ENCODE measurements around the gene PACSIN2.

The PACSIN2 gene

DNA sequence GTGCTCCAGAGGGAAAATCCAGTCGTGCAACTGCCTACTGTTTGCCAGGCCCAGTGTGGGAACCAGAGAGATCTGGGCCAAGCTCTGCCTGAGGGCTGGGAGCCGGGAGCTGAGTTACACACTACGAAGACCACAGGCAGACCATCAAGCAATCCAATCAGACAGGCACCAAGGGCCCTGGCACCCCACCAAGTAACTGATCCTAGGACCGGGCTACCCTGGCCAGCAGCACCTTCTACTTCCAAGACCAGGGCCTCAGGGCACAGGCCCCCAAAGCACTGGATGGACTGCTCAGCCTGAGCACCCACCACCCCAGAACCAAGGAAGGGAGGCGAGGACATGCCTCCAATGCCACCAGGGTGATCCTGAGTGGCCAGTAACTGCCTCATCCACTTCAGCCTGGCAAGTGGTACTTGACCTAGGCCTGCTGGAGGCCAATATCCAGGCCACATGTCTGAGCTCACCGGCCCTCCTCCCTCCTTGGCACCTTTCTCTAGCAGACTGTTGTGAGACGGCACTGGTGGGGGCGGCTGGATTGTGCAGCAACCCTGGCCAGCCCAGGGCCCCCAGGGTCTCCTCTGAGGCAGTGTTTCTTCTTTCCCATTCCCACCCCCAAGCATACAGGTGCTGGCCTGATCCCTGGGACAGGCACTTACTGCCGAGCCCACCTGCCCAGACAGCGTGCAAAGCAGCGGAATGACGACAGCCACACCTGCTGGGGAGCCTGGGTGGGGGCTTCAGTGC lies 137.2 kb downstream of the PACSIN2 start:
- TF ChIP-seq, protein P1, sequence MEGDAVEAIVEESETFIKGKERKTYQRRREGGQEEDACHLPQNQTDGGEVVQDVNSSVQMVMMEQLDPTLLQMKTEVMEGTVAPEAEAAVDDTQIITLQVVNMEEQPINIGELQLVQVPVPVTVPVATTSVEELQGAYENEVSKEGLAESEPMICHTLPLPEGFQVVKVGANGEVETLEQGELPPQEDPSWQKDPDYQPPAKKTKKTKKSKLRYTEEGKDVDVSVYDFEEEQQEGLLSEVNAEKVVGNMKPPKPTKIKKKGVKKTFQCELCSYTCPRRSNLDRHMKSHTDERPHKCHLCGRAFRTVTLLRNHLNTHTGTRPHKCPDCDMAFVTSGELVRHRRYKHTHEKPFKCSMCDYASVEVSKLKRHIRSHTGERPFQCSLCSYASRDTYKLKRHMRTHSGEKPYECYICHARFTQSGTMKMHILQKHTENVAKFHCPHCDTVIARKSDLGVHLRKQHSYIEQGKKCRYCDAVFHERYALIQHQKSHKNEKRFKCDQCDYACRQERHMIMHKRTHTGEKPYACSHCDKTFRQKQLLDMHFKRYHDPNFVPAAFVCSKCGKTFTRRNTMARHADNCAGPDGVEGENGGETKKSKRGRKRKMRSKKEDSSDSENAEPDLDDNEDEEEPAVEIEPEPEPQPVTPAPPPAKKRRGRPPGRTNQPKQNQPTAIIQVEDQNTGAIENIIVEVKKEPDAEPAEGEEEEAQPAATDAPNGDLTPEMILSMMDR (IDR thresholded peaks at IDR 0.05; ENCODE audit: control insufficient read depth, insufficient read depth, low read depth, low read length, missing control alignments), result no peak
- DNase-seq (ENCODE audit: low read depth), result no peak
- H3K4me3 ChIP-seq (ENCODE audit: control insufficient read depth, low read depth, low read length), result no peak overlapping the region

DNA sequence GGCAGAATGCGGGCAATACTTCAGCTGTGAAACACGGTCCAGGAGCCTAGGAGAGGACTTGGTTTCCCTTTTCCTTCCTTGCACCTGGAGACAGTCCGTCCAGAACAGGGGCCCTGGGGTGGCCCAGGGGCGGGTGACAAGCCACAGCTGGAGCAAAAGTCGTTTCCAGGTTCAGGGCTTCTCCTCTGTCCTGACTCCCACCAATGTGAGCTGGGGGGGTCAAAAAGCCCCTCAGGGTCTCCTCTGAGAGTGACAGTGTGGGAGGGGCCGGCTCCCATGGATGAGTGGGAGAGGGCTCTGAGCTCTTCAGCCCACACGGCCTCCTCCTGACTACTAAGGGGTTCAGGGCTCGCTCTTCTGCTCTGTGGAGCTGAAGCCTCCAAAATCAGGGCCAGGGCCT lies 137.8 kb downstream of the PACSIN2 start:
- H3K4me3 ChIP-seq (ENCODE audit: control insufficient read depth, low read depth, low read length), result no peak overlapping the region
- TF ChIP-seq, protein P1 (IDR thresholded peaks at IDR 0.05; ENCODE audit: control insufficient read depth, insufficient read depth, low read depth, low read length, missing control alignments), result no peak
- DNase-seq (ENCODE audit: low read depth), result no peak

DNA sequence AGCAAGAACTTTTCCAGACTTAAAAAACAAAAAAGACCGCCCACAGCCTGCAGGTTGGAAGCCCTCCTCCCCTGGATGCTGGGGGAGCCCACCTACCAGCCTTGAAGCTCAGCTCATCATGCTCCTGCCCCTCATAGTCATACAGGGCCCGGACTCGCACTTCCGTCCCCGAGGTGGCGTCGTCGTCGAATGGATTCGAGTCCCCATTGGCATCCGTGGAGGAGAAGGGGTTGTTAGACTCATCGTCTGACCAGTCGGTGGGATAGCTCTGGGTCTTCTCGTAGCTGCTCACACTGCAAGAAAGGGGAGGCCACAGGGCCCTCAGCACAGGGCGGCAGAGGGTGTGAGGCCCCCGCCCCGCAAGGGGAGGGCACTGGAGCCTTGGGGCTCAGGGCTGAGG lies 138.9 kb downstream of the PACSIN2 start:
- TF ChIP-seq, protein P1 (IDR thresholded peaks at IDR 0.05; ENCODE audit: control insufficient read depth, insufficient read depth, low read depth, low read length, missing control alignments), result no peak

DNA sequence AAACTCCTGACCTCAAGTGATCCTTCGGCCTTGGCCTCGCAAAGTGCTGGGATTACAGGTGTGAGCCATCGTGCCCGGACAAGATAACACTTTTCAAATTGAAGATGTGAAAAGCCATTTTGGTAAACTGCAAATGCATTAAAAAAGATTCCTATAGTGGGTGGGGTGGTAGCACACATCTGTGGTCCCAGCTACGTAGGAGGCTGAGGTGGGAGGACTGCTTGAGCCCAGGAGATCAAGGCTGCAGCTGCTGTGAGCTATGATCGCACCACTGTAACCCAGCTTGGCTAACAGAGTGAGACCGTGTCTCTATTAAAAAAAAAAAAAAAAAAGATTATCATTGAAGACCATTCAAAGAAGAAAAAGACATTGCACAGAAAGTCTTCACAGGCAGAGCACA lies 140.9 kb downstream of the PACSIN2 start:
- no peak for DNase-seq (ENCODE audit: low read depth)

More for the DNA sequence above, 138.9 kb downstream of the PACSIN2 start:
- no peak for DNase-seq (ENCODE audit: low read depth)
- no peak overlapping the region for H3K4me3 ChIP-seq (ENCODE audit: control insufficient read depth, low read depth, low read length)

DNA sequence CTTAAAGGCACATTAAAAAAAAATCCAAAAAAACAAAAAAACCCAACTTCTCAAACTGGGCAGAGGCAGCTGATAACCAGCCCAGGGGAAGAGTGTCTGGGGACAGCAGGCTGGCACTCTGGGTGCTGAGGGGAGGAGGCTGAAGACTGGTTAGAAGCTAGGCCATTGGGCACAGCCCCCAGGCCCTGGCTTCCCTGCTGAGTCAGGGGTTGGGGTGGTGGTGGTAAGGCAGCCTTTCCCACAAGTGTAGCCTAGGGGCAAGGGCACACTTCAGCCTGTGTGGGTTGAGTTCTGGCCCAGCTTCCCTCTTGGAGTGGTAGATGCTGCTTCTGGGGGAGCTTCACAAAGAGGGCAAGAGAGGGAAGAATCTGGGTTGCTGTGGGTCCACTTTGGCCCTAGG lies 141.6 kb downstream of the PACSIN2 start:
- DNase-seq (ENCODE audit: low read depth), result no peak

More for the DNA sequence above, 140.9 kb downstream of the PACSIN2 start:
- H3K4me3 ChIP-seq (ENCODE audit: control insufficient read depth, low read depth, low read length), result no peak overlapping the region
- TF ChIP-seq, protein P1 (IDR thresholded peaks at IDR 0.05; ENCODE audit: control insufficient read depth, insufficient read depth, low read depth, low read length, missing control alignments), result no peak

DNA sequence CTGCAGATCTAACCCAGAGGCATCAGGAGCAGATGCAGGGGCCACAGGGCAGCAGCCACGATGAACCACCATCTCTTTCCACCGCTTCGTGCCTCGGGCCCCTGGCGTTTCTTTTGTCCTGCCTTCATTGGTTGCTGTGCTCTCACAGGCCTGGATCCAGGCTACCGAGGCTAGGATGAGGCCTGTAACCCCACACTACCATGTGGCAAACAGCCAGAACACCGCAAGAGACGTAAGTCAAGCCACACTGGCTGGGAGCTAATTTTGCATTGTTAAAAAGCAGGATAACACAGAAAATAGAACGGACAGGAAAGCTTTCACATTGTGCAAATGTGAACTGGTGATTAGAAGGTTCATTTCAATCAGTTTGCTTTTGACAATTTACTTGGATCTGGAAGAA lies 142.1 kb downstream of the PACSIN2 start:
- TF ChIP-seq, protein P1 (IDR thresholded peaks at IDR 0.05; ENCODE audit: control insufficient read depth, insufficient read depth, low read depth, low read length, missing control alignments), result no peak
- no peak for DNase-seq (ENCODE audit: low read depth)
- H3K4me3 ChIP-seq (ENCODE audit: control insufficient read depth, low read depth, low read length), result no peak overlapping the region

More for the DNA sequence above, 141.6 kb downstream of the PACSIN2 start:
- TF ChIP-seq, protein P1 (IDR thresholded peaks at IDR 0.05; ENCODE audit: control insufficient read depth, insufficient read depth, low read depth, low read length, missing control alignments), result no peak
- H3K4me3 ChIP-seq (ENCODE audit: control insufficient read depth, low read depth, low read length), result no peak overlapping the region
